ENCODE results near the gene HLA-DMA. TPM values are rescaled to one million over a fixed set of nuclear protein-coding genes. Genes with fewer than 3 reads are reported as not detected.

Gene HLA-DMA
- total and polyA plus RNA-seq, 9 of the 15 experiments (the other 6 are each of a cell fraction or from before 2014, with no cell fraction given): 0.13 to 0.83 (median 0.51) TPM

GRCh38 chr6:32968093-32968866 lies 15.4 kb upstream of the HLA-DMA start, which contains the start of gene BRD2 (continued):
- TF ChIP-seq MEF2D (tag; conservative IDR thresholded peaks at IDR 0.05; ENCODE audit: low read depth) (no peak), ESRRA (IDR thresholded peaks at IDR 0.05; ENCODE audit: borderline replicate concordance, low read depth) (peak; percentile 87), BRD4 (IDR thresholded peaks at IDR 0.05) (no peak; the same call in 1 of the 2 replicates), ZNF668 (CRISPR knock-in tag; IDR thresholded peaks at IDR 0.05) (no peak), ZBTB17 (CRISPR knock-in tag; IDR thresholded peaks at IDR 0.05) (peak; percentile 17), PCBP2 (IDR thresholded peaks at IDR 0.05; ENCODE audit: low read depth, low read length, poor library complexity, severe bottlenecking) (no peak), STAT5B (CRISPR knock-in tag; IDR thresholded peaks at IDR 0.05) (no peak), CCAR2 (IDR thresholded peaks at IDR 0.05; ENCODE audit: low read depth, low read length) (no peak), MTA1 (IDR thresholded peaks at IDR 0.05; ENCODE audit: borderline replicate concordance) (peak; percentile 75), RB1 (IDR thresholded peaks at IDR 0.05; ENCODE audit: low read depth) (peak; percentile 97), TAF9B (IDR thresholded peaks at IDR 0.05; ENCODE audit: partially characterized antibody) (no peak), ZNF766 (CRISPR knock-in tag; conservative IDR thresholded peaks at IDR 0.05) (no peak), PRMT5 (CRISPR knock-in tag; IDR thresholded peaks at IDR 0.05) (no peak), KDM2B (CRISPR knock-in tag; IDR thresholded peaks at IDR 0.05) (0 out of 2 replicates have a peak, but pooled peaks have one; percentile 86), ZNF431 (CRISPR knock-in tag; IDR thresholded peaks at IDR 0.05) (peak; percentile 55; the same call in 1 of the 2 replicates), HCFC1 (IDR thresholded peaks at IDR 0.05; ENCODE audit: low read depth, low read length) (peak; percentile 19; the same call in 1 of the 2 replicates), TFAM (CRISPR knock-in tag; conservative IDR thresholded peaks at IDR 0.05) (no peak), ARNT (IDR thresholded peaks at IDR 0.05) (peak in 1 of 2 experiments; percentile 13; a peak in 1 of 4 replicates), MYNN (IDR thresholded peaks at IDR 0.05) (0 out of 2 replicates have a peak, but pooled peaks have one; percentile 27), MYNN (CRISPR knock-in tag; IDR thresholded peaks at IDR 0.05) (no peak), GABPB1 (CRISPR knock-in tag; IDR thresholded peaks at IDR 0.05) (peak; percentile 79), ATF3 (IDR thresholded peaks at IDR 0.05) (peak; percentile 52; the same call in 1 of the 2 replicates), ATF3 (CRISPR knock-in tag; conservative IDR thresholded peaks at IDR 0.05) (0 out of 2 replicates have a peak, but pooled peaks have one; percentile 34)
- TF ChIP-seq, protein P1, sequence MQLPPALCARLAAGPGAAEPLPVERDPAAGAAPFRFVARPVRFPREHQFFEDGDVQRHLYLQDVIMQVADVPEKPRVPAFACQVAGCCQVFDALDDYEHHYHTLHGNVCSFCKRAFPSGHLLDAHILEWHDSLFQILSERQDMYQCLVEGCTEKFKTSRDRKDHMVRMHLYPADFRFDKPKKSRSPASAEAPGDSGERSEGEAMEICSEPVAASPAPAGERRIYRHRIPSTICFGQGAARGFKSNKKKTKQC (CRISPR knock-in tag; IDR thresholded peaks at IDR 0.05): peak; percentile 89; the same call in 1 of the 2 replicates
- TF ChIP-seq, protein P2, sequence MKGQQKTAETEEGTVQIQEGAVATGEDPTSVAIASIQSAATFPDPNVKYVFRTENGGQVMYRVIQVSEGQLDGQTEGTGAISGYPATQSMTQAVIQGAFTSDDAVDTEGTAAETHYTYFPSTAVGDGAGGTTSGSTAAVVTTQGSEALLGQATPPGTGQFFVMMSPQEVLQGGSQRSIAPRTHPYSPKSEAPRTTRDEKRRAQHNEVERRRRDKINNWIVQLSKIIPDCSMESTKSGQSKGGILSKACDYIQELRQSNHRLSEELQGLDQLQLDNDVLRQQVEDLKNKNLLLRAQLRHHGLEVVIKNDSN (CRISPR knock-in tag; IDR thresholded peaks at IDR 0.05): peak; percentile 88
- TF ChIP-seq, protein P3, sequence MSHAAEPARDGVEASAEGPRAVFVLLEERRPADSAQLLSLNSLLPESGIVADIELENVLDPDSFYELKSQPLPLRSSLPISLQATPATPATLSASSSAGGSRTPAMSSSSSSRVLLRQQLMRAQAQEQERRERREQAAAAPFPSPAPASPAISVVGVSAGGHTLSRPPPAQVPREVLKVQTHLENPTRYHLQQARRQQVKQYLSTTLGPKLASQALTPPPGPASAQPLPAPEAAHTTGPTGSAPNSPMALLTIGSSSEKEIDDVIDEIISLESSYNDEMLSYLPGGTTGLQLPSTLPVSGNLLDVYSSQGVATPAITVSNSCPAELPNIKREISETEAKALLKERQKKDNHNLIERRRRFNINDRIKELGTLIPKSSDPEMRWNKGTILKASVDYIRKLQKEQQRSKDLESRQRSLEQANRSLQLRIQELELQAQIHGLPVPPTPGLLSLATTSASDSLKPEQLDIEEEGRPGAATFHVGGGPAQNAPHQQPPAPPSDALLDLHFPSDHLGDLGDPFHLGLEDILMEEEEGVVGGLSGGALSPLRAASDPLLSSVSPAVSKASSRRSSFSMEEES (CRISPR knock-in tag; IDR thresholded peaks at IDR 0.05): peak; percentile 93

Data from K562 (cell line).